HL-60 (cell line): Measurements from ENCODE around the gene TASP1.

Experiments
- GABPA ChIP-seq: IDR thresholded peaks from 2 replicates; pipeline ENCODE4 v1.6.1; 2012; ENCODE audit warnings: low read depth
- POLR2AphosphoS5 ChIP-seq: IDR thresholded peaks from 2 replicates; pipeline ENCODE4 v1.6.1; 2012; ENCODE audit warnings: low read depth
- SPI1 ChIP-seq: IDR thresholded peaks from 2 replicates; pipeline ENCODE4 v1.6.1; 2012; ENCODE audit warnings: low read depth, mild to moderate bottlenecking, borderline replicate concordance
- TF ChIP-seq, protein P1 (sequence below): IDR thresholded peaks from one replicate; pipeline ENCODE4 v1.5.1; 2011; ENCODE audit warnings: low read length, control low read depth, inconsistent platforms; ENCODE audit not compliant: insufficient read depth
- TF ChIP-seq, protein P2 (sequence below): IDR thresholded peaks from 2 replicates; pipeline ENCODE4 v1.6.1; 2012; ENCODE audit warnings: low read depth; ENCODE audit not compliant: insufficient replicate concordance

DNA sequence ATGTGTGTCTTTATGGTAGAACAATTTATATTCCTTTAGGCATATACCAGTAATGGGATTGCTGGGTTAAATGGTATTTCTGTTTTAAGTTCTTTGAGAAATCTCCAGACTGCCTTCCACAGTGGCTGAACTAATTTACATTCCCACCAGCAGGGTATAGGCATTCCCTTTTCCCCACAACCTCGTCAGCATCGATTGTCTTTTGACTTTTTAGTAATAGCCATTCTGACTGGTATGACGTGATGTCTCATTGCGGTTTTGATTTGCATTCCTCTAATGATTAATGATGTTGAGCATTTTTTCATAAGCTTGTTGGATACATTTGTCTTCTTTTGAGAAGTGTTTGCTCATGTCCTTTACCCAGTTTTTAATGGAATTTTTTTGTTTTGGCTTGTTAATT is 5.3 kb upstream of the TASP1 start:
- TF ChIP-seq, protein P1, sequence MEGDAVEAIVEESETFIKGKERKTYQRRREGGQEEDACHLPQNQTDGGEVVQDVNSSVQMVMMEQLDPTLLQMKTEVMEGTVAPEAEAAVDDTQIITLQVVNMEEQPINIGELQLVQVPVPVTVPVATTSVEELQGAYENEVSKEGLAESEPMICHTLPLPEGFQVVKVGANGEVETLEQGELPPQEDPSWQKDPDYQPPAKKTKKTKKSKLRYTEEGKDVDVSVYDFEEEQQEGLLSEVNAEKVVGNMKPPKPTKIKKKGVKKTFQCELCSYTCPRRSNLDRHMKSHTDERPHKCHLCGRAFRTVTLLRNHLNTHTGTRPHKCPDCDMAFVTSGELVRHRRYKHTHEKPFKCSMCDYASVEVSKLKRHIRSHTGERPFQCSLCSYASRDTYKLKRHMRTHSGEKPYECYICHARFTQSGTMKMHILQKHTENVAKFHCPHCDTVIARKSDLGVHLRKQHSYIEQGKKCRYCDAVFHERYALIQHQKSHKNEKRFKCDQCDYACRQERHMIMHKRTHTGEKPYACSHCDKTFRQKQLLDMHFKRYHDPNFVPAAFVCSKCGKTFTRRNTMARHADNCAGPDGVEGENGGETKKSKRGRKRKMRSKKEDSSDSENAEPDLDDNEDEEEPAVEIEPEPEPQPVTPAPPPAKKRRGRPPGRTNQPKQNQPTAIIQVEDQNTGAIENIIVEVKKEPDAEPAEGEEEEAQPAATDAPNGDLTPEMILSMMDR: no peak
- TF ChIP-seq SPI1 (no peak), GABPA (no peak), POLR2AphosphoS5 (no peak)
- TF ChIP-seq, protein P2, sequence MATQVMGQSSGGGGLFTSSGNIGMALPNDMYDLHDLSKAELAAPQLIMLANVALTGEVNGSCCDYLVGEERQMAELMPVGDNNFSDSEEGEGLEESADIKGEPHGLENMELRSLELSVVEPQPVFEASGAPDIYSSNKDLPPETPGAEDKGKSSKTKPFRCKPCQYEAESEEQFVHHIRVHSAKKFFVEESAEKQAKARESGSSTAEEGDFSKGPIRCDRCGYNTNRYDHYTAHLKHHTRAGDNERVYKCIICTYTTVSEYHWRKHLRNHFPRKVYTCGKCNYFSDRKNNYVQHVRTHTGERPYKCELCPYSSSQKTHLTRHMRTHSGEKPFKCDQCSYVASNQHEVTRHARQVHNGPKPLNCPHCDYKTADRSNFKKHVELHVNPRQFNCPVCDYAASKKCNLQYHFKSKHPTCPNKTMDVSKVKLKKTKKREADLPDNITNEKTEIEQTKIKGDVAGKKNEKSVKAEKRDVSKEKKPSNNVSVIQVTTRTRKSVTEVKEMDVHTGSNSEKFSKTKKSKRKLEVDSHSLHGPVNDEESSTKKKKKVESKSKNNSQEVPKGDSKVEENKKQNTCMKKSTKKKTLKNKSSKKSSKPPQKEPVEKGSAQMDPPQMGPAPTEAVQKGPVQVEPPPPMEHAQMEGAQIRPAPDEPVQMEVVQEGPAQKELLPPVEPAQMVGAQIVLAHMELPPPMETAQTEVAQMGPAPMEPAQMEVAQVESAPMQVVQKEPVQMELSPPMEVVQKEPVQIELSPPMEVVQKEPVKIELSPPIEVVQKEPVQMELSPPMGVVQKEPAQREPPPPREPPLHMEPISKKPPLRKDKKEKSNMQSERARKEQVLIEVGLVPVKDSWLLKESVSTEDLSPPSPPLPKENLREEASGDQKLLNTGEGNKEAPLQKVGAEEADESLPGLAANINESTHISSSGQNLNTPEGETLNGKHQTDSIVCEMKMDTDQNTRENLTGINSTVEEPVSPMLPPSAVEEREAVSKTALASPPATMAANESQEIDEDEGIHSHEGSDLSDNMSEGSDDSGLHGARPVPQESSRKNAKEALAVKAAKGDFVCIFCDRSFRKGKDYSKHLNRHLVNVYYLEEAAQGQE: no peak
